KBM-7 (cell line): ENCODE data around the gene TPPP2.
A peak's percentile ranks its signal among the peaks of the same experiment; 100 is the strongest.

Experiments
- DNase-seq: peaks from one replicate; pipeline ENCODE4 v3.0.0-alpha.2; 2015
- in situ Hi-C: fragments of 300-500 bp; cut with MboI; formaldehyde crosslinking; loops from 2 replicates; pipeline ENCODE4 v1.14.3; 2020; ENCODE audit warnings: low sequenced_read_pairs, low pct_unique_long_range_greater_than_20kb, mixed read lengths

The TPPP2 gene

DNA sequence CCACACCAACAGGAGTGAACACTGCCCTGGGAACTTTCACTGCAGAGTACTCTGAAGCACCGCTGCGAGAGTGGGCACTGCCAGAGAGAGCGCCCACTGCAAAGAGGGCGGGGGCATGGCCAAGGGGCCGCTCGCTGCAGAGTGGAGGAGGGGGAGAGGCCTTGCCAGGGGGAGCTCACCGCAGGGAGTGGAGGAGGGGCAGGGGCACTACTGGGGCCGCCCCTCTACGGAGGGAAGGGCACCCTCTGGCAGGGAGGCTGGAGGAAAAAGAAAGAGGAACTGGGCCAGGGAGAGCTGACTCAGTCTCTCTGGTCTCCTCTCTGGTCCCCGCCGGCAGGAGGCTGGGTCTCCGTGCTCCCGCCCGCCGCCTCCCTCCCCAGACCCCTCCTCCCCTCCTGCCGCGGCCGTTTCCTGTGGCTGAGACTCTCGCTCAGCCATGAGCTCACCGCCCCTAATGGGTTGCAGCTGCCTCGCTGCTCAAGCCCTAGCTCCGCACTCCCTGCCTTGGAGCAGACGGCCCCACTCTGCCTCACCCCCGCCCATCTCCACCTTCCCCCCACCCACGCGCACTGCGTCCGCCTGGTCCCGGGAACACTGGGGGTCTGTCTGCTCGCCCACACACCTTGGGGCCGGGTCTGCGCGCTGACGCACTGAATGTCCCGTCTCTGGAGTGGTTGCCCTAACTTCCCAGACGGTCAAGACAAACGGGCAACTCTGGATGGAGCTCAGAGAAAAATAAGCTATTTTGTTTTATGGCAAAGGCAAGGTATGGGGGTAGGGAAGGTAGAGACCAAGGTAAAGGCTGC, 41.4 kb downstream of the TPPP2 start:
- DNase-seq: peak; percentile 94
- in situ Hi-C loops: no loop called here

DNA sequence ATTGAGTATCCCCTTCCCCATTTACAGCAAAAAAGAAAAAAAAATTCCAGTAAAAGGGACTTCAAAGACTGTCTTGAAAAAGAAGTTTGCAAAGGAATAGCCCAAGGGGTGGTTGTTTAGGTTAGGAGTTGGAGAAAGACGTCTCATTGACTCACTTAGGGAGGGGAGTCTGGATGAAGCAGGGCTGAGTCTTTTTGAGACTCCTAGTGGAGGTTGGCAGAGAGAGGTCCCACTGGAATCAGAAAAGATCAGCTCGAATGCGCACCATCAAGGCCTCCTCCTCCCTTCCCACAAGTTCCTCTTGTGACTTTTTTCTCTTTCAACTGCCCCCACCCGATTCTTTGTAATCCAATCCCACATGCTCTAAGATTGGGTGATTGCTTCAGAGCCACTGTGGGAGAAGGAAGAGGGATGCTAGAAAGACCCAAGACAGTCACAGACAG, 42.0 kb downstream of the TPPP2 start:
- peak; percentile 90 for DNase-seq
- in situ Hi-C loops: no loop called here

DNA sequence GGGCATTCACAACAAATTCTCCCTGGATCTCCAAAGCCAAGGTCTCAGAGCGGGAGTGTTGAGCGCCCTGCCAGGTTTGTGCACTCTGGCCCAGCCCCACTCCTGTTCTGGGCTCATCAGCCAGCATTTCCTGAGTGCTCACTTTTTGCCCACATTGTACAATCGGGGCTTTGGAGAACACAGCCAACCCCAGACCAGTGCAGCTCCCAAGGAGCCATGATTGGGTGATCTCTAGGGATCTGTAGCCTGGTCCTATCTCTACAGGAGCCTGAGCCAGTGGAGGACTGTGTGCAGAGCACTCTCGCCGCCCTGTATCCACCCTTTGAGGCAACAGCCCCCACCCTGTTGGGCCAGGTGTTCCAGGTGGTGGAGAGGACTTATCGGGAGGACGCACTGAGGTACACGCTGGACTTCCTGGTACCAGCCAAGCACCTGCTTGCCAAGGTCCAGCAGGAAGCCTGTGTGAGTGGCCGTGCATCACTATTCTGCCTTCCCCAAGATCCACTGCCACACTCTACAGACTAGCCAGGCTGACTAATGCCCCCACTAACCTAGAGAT, 42.8 kb downstream of the TPPP2 start:
- in situ Hi-C loops: no loop called here
- DNase-seq: no peak

DNA sequence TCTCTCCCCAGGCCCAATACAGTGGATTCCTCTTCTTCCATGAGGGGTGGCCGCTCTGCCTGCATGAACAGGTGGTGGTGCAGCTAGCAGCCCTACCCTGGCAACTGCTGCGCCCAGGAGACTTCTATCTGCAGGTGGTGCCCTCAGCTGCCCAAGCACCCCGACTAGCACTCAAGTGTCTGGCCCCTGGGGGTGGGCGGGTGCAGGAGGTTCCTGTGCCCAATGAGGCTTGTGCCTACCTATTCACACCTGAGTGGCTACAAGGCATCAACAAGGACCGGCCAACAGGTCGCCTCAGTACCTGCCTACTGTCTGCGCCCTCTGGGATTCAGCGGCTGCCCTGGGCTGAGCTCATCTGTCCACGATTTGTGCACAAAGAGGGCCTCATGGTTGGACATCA, 43.9 kb downstream of the TPPP2 start:
- in situ Hi-C loops: no loop called here
- DNase-seq: no peak

DNA sequence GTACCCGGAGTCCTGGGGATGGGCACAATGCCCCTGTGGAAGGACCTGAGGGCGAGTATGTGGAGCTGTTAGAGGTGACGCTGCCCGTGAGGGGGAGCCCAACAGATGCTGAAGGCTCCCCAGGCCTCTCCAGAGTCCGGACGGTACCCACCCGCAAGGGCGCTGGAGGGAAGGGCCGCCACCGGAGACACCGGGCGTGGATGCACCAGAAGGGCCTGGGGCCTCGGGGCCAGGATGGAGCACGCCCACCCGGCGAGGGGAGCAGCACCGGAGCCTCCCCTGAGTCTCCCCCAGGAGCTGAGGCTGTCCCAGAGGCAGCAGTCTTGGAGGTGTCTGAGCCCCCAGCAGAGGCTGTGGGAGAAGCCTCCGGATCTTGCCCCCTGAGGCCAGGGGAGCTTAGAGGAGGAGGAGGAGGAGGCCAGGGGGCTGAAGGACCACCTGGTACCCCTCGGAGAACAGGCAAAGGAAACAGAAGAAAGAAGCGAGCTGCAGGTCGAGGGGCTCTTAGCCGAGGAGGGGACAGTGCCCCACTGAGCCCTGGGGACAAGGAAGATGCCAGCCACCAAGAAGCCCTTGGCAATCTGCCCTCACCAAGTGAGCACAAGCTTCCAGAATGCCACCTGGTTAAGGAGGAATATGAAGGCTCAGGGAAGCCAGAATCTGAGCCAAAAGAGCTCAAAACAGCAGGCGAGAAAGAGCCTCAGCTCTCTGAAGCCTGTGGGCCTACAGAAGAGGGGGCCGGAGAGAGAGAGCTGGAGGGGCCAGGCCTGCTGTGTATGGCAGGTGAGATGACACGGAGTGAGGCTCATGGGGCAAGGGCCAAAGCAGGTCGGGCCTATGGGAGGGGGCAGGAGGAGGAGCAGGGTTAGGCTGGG, 44.6 kb downstream of the TPPP2 start:
- in situ Hi-C loops: no loop called here
- DNase-seq: no peak

DNA sequence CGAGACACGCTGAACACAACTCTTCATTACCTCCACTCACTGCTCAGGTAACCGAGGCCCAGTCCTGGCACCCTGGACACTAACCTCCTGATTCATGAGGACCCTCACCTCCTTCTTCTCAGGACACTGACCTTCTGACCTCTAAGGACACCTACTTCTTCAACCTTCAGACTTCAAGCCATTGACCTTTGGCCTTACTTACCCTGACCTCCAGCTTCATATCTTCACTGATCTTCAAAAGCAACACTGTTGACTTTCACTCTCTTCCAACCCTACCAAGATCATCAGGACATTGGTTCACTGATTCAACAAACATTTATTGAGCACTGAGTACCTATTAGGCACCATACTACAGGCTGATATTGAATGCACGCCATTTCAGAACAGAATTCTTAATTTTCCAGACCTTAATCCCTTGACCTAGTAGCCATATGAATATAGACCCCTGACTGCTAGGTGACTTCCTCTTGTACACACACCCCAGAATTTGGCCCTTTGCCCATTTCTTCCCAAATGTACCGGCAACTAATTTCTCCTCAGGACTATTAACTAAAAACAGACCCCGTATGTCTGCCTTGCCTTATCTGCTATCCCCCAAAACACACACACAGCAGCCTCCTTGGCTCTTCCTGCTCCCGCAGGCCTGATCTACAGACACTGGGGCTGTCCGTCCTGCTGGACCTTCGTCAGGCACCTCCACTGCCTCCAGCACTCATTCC, 45.9 kb downstream of the TPPP2 start:
- in situ Hi-C loops: no loop called here
- DNase-seq: no peak

DNA sequence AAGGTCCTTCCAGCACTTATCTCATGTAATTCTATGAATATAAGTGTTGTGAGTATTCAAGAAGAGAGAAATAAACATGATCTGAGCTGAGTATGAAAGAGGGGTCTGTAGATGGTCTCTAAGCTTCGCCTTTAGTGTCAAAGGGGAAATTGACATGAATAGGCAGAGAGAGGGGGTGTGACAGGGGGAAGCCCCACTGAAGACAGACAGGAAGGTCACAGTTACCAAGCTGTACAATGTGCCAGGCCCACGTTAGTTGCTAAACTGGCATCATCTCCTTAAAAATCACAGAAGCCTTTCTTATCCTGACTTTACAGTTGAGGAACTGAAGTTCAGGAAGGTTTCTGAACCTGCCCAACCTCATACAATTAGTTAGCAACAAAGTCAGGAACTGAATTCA, 47.7 kb downstream of the TPPP2 start:
- no peak for DNase-seq
- in situ Hi-C loops: no loop called here

DNA sequence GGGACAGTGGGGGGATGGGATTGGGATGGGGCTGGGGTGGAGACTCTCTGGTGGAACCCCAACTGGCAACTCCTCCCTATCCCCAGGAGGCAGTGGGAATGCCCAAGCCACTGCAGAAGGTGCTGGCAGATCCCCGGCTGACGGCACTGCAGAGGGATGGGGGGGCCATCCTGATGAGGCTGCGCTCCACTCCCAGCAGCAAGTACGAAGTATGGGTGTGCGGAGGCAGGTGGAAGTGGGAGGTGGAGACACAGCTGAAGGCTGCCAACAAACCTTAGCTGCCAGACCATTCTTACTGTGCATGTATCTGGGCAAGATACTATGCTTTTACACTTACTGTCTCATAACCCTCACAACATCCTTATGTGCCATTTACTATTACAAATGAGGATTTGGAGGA, 48.3 kb downstream of the TPPP2 start:
- no peak for DNase-seq
- in situ Hi-C loops: no loop called here

DNA sequence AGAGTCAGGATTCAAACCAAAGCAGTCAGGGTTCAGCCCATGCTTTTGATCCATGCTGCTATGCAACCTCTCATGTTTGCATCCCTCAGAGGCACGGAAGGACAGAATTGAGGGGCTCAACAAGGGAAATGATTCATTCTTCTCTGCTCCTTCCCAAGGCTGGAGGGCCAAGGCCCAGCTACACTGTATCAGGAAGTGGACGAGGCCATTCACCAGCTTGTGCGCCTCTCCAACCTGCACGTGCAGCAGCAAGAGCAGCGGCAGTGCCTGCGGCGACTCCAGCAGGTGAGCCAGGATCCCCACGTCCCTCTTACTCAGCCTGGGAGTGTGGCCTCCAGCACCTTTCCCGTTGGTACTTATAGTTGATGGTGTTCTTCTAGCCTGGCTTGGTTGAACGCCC, 48.7 kb downstream of the TPPP2 start:
- no peak for DNase-seq
- in situ Hi-C loops: no loop called here

DNA sequence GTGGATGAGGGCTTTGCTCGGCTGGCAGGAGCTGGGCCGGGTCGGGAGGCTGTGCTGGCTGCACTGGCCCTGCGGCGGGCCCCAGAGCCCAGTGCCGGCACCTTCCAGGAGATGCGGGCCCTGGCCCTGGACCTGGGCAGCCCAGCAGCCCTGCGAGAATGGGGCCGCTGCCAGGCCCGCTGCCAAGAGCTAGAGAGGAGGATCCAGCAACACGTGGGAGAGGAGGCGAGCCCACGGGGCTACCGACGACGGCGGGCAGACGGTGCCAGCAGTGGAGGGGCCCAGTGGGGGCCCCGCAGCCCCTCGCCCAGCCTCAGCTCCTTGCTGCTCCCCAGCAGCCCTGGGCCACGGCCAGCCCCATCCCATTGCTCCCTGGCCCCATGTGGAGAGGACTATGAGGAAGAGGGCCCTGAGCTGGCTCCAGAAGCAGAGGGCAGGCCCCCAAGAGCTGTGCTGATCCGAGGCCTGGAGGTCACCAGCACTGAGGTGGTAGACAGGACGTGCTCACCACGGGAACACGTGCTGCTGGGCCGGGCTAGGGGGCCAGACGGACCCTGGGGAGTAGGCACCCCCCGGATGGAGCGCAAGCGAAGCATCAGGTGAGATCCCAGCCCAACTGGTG, 51.6 kb downstream of the TPPP2 start:
- in situ Hi-C loops: no loop called here
- no peak for DNase-seq
